Measurements from ENCODE around the gene MYL2. TPM values are rescaled to one million over a fixed set of nuclear protein-coding genes. Genes with fewer than 3 reads are reported as not detected.

MYL2 gene
- polyA plus RNA-seq, 2 of the 4 experiments (the other 2 are of a cell fraction) = 0.13 TPM; not detected in 1

DNA sequence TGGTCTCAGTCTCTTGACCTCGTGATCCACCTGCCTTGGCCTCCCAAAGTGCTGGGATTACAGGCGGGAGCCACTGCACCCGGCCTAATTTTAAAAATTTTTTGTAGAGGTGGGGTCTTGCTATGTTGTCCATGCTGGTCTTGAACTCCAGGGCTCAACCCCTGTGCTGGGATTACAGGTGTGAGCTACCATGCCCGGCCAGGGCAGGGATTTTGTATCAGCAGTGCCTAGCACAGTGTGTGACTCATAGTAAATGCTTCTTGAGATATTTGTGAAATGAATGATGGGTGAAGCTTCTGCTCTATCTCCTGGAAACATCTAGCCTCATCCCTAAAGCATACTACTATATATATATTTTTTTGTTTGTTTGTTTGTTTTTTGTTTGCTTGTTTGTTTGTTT lies 37.1 kb downstream of the MYL2 start (continued):
- TF ChIP-seq EHMT2 (IDR thresholded peaks at IDR 0.05; ENCODE audit: low read depth) (no peak), RFX5 (IDR thresholded peaks at IDR 0.05) (no peak), RARB (CRISPR knock-in tag; IDR thresholded peaks at IDR 0.05) (no peak), HEYL (CRISPR knock-in tag; IDR thresholded peaks at IDR 0.05) (no peak), ZSCAN20 (CRISPR knock-in tag; IDR thresholded peaks at IDR 0.05) (no peak), SMC3 (IDR thresholded peaks at IDR 0.05) (no peak)

DNA sequence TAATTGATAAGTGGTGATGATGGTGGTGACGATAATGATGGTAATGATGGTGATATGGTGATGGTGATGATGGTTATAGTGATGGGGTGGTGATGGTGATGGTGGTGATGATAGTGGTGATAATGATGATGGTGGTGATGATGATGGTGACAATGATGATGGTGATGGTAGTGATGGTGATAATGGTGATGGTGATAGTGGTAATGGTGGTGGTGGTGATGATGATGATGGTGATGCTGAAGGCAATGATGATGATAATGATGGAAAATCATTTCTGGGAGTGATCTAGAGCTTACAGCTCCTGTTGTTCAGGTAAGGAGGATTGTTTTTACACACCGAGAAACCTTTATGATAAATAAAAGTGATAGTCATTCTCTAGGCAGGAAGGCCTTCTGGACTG lies 39.7 kb downstream of the MYL2 start:
- Histone ChIP-seq H3K4me1 (no peaks in the 10 kb centered on the region), H3K27ac (no peak overlapping the region), H3K4me2 (no peak overlapping the region), H3K9me3 (no peaks in the 10 kb centered on the region), H3K4me3 (no peak overlapping the region)
- 11% methylated on average over 2 of the region's 2 CpGs for WGBS (ENCODE audit: missing lambda C conversion rate)
- ATAC-seq (no peak), DNase-seq (ENCODE audit: low read depth in 1 of 2, low spot score in 1 of 2) (no peak), FAIRE-seq (no peak)
- TF ChIP-seq ZNF302 (CRISPR knock-in tag; IDR thresholded peaks at IDR 0.05) (no peak), HEYL (CRISPR knock-in tag; IDR thresholded peaks at IDR 0.05) (no peak), HOXA7 (CRISPR knock-in tag; IDR thresholded peaks at IDR 0.05) (no peak), SREBF2 (IDR thresholded peaks at IDR 0.05) (no peak), JUN (IDR thresholded peaks at IDR 0.05) (no peak), ZFP36 (IDR thresholded peaks at IDR 0.05; ENCODE audit: borderline replicate concordance, partially characterized antibody) (no peak), CHD4 (IDR thresholded peaks at IDR 0.05; ENCODE audit: borderline replicate concordance) (no peak), FOSL2 (IDR thresholded peaks at IDR 0.05) (no peak), FOSL2 (CRISPR knock-in tag; IDR thresholded peaks at IDR 0.05) (no peak), NPAS2 (CRISPR knock-in tag; IDR thresholded peaks at IDR 0.05; ENCODE audit: borderline replicate concordance) (no peak), NR3C1 (IDR thresholded peaks at IDR 0.05) (no peak)
- TF ChIP-seq, protein P1, sequence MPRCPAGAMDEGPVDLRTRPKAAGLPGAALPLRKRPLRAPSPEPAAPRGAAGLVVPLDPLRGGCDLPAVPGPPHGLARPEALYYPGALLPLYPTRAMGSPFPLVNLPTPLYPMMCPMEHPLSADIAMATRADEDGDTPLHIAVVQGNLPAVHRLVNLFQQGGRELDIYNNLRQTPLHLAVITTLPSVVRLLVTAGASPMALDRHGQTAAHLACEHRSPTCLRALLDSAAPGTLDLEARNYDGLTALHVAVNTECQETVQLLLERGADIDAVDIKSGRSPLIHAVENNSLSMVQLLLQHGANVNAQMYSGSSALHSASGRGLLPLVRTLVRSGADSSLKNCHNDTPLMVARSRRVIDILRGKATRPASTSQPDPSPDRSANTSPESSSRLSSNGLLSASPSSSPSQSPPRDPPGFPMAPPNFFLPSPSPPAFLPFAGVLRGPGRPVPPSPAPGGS (IDR thresholded peaks at IDR 0.05) = no peak
- TF ChIP-seq, protein P2, sequence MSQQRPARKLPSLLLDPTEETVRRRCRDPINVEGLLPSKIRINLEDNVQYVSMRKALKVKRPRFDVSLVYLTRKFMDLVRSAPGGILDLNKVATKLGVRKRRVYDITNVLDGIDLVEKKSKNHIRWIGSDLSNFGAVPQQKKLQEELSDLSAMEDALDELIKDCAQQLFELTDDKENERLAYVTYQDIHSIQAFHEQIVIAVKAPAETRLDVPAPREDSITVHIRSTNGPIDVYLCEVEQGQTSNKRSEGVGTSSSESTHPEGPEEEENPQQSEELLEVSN (IDR thresholded peaks at IDR 0.05; ENCODE audit: borderline replicate concordance, low read depth) = no peak
- ChIA-PET CTCF (interaction anchor here (0.6 to 2.3 kb wide), 3 partner anchors 14 to 430 kb away, joined by 3 to 7 read pairs (median 4); partner anchors contain the start of gene ARPC3), POLR2A (no interaction called here)

DNA sequence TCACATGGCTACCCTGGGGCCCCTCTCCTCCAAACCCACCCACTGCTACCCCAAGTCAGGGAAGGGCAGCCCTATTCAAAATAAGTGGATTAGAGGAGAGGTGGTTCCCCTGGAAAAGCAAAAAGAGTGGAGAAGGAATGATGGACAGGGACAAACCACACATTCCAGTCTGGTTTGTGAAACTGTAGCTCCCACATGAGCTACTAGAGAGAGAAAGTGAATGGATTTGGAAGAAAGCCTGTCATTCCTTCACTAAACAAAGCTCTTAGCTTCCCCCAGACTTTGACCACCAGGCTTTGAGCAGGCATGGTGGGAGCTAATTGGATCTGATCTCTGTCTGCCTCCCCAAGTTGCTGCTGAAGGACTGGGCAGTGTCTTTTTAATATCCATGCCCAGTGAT lies 45.6 kb downstream of the MYL2 start:
- FAIRE-seq = no peak
- ChIA-PET CTCF (interaction anchor here (1.1 to 1.3 kb wide), 2 partner anchors 19 to 28 kb away, joined by 3 to 5 read pairs; partner anchors contain the start of gene CCDC63), POLR2A (no interaction called here)

More for the DNA sequence above, 45.6 kb downstream of the MYL2 start:
- TF ChIP-seq, protein P3, sequence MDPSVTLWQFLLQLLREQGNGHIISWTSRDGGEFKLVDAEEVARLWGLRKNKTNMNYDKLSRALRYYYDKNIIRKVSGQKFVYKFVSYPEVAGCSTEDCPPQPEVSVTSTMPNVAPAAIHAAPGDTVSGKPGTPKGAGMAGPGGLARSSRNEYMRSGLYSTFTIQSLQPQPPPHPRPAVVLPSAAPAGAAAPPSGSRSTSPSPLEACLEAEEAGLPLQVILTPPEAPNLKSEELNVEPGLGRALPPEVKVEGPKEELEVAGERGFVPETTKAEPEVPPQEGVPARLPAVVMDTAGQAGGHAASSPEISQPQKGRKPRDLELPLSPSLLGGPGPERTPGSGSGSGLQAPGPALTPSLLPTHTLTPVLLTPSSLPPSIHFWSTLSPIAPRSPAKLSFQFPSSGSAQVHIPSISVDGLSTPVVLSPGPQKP (IDR thresholded peaks at IDR 0.05; ENCODE audit: low read depth, low read length) = no peak
- TF ChIP-seq, protein P4, sequence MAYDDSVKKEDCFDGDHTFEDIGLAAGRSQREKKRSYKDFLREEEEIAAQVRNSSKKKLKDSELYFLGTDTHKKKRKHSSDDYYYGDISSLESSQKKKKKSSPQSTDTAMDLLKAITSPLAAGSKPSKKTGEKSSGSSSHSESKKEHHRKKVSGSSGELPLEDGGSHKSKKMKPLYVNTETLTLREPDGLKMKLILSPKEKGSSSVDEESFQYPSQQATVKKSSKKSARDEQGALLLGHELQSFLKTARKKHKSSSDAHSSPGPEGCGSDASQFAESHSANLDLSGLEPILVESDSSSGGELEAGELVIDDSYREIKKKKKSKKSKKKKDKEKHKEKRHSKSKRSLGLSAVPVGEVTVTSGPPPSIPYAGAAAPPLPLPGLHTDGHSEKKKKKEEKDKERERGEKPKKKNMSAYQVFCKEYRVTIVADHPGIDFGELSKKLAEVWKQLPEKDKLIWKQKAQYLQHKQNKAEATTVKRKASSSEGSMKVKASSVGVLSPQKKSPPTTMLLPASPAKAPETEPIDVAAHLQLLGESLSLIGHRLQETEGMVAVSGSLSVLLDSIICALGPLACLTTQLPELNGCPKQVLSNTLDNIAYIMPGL (CRISPR knock-in tag; IDR thresholded peaks at IDR 0.05; ENCODE audit: borderline replicate concordance) = no peak
- TF ChIP-seq, protein P5, sequence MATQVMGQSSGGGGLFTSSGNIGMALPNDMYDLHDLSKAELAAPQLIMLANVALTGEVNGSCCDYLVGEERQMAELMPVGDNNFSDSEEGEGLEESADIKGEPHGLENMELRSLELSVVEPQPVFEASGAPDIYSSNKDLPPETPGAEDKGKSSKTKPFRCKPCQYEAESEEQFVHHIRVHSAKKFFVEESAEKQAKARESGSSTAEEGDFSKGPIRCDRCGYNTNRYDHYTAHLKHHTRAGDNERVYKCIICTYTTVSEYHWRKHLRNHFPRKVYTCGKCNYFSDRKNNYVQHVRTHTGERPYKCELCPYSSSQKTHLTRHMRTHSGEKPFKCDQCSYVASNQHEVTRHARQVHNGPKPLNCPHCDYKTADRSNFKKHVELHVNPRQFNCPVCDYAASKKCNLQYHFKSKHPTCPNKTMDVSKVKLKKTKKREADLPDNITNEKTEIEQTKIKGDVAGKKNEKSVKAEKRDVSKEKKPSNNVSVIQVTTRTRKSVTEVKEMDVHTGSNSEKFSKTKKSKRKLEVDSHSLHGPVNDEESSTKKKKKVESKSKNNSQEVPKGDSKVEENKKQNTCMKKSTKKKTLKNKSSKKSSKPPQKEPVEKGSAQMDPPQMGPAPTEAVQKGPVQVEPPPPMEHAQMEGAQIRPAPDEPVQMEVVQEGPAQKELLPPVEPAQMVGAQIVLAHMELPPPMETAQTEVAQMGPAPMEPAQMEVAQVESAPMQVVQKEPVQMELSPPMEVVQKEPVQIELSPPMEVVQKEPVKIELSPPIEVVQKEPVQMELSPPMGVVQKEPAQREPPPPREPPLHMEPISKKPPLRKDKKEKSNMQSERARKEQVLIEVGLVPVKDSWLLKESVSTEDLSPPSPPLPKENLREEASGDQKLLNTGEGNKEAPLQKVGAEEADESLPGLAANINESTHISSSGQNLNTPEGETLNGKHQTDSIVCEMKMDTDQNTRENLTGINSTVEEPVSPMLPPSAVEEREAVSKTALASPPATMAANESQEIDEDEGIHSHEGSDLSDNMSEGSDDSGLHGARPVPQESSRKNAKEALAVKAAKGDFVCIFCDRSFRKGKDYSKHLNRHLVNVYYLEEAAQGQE (IDR thresholded peaks at IDR 0.05) = no peak
- TF ChIP-seq, protein P2 (IDR thresholded peaks at IDR 0.05; ENCODE audit: borderline replicate concordance, low read depth) = no peak
- H3K9me3 ChIP-seq = no peaks in the 10 kb centered on the region
- no peak overlapping the region for H3K27ac ChIP-seq
- no peak overlapping the region for H3K4me3 ChIP-seq
- ATAC-seq = no peak
- H3K4me1 ChIP-seq = no peaks in the 10 kb centered on the region
- H3K4me2 ChIP-seq = no peak overlapping the region
- no peak for DNase-seq (ENCODE audit: low read depth in 1 of 2, low spot score in 1 of 2)
